ENCODE measurements around the gene STK32B.

The STK32B gene

GRCh38 chr4:5460106-5460801 lies 409.0 kb downstream of the STK32B start:
- no peaks in the 10 kb centered on the region for H3K36me3 ChIP-seq (ENCODE audit: insufficient read depth, low read depth, low read length)
- no peaks in the 10 kb centered on the region for H3K9me3 ChIP-seq (ENCODE audit: insufficient read depth, low read depth, low read length)
- no peak overlapping the region for H3K9ac ChIP-seq (ENCODE audit: low read depth, low read length)
- H3K27me3 ChIP-seq (ENCODE audit: insufficient read depth, low read length), result no peaks in the 10 kb centered on the region
- H3K4me3 ChIP-seq (ENCODE audit: low read length), result no peak overlapping the region
- H3K27ac ChIP-seq (ENCODE audit: low read length), result no peak overlapping the region
- H3K4me1 ChIP-seq (ENCODE audit: insufficient read depth, low read length), result no peaks in the 10 kb centered on the region

- Histone ChIP-seq H3K4me1 (ENCODE audit: insufficient read depth, low read length) (no peaks in the 10 kb centered on the region), H3K4me3 (ENCODE audit: low read length) (no peak overlapping the region), H3K9ac (ENCODE audit: low read depth, low read length) (no peak overlapping the region), H3K9me3 (ENCODE audit: insufficient read depth, low read depth, low read length) (no peaks in the 10 kb centered on the region), H3K36me3 (ENCODE audit: insufficient read depth, low read depth, low read length) (no peaks in the 10 kb centered on the region), H3K27ac (ENCODE audit: low read length) (no peak overlapping the region), H3K27me3 (ENCODE audit: insufficient read depth, low read length) (no peaks in the 10 kb centered on the region)
Observed at GRCh38 chr4:5461477-5461876, 410.2 kb downstream of the STK32B start.

- no peak overlapping the region for H3K4me3 ChIP-seq (ENCODE audit: low read length)
Observed at GRCh38 chr4:5462254-5462835, 411.1 kb downstream of the STK32B start.

GRCh38 chr4:5462896-5463295 lies 411.6 kb downstream of the STK32B start:
- no peak overlapping the region for H3K27ac ChIP-seq (ENCODE audit: low read length)
- H3K4me3 ChIP-seq (ENCODE audit: low read length), result no peak overlapping the region
- H3K4me1 ChIP-seq (ENCODE audit: insufficient read depth, low read length), result no peaks in the 10 kb centered on the region
- no peak overlapping the region for H3K9ac ChIP-seq (ENCODE audit: low read depth, low read length)
- no peaks in the 10 kb centered on the region for H3K9me3 ChIP-seq (ENCODE audit: insufficient read depth, low read depth, low read length)
- no peaks in the 10 kb centered on the region for H3K36me3 ChIP-seq (ENCODE audit: insufficient read depth, low read depth, low read length)
- no peaks in the 10 kb centered on the region for H3K27me3 ChIP-seq (ENCODE audit: insufficient read depth, low read length)

More at GRCh38 chr4:5462254-5462835, 411.1 kb downstream of the STK32B start:
- Histone ChIP-seq H3K9me3 (ENCODE audit: insufficient read depth, low read depth, low read length) (no peaks in the 10 kb centered on the region), H3K27me3 (ENCODE audit: insufficient read depth, low read length) (no peaks in the 10 kb centered on the region), H3K27ac (ENCODE audit: low read length) (no peak overlapping the region), H3K36me3 (ENCODE audit: insufficient read depth, low read depth, low read length) (no peaks in the 10 kb centered on the region), H3K9ac (ENCODE audit: low read depth, low read length) (no peak overlapping the region), H3K4me1 (ENCODE audit: insufficient read depth, low read length) (no peaks in the 10 kb centered on the region)

- H3K27me3 ChIP-seq (ENCODE audit: insufficient read depth, low read length), result no peaks in the 10 kb centered on the region
- no peaks in the 10 kb centered on the region for H3K9me3 ChIP-seq (ENCODE audit: insufficient read depth, low read depth, low read length)
- H3K27ac ChIP-seq (ENCODE audit: low read length), result no peak overlapping the region
- H3K4me1 ChIP-seq (ENCODE audit: insufficient read depth, low read length), result no peaks in the 10 kb centered on the region
- H3K36me3 ChIP-seq (ENCODE audit: insufficient read depth, low read depth, low read length), result no peaks in the 10 kb centered on the region
- no peak overlapping the region for H3K4me3 ChIP-seq (ENCODE audit: low read length)
- H3K9ac ChIP-seq (ENCODE audit: low read depth, low read length), result no peak overlapping the region
Observed at GRCh38 chr4:5463361-5463760, 412.1 kb downstream of the STK32B start.

- H3K27ac ChIP-seq (ENCODE audit: low read length), result no peak overlapping the region
- no peak overlapping the region for H3K4me3 ChIP-seq (ENCODE audit: low read length)
- H3K27me3 ChIP-seq (ENCODE audit: insufficient read depth, low read length), result no peaks in the 10 kb centered on the region
- no peaks in the 10 kb centered on the region for H3K4me1 ChIP-seq (ENCODE audit: insufficient read depth, low read length)
- no peaks in the 10 kb centered on the region for H3K36me3 ChIP-seq (ENCODE audit: insufficient read depth, low read depth, low read length)
- no peak overlapping the region for H3K9ac ChIP-seq (ENCODE audit: low read depth, low read length)
- H3K9me3 ChIP-seq (ENCODE audit: insufficient read depth, low read depth, low read length), result no peaks in the 10 kb centered on the region
Observed at GRCh38 chr4:5463936-5464650, 412.8 kb downstream of the STK32B start.

- Histone ChIP-seq H3K27ac (ENCODE audit: low read length) (no peak overlapping the region), H3K4me3 (ENCODE audit: low read length) (no peak overlapping the region), H3K27me3 (ENCODE audit: insufficient read depth, low read length) (no peaks in the 10 kb centered on the region), H3K9ac (ENCODE audit: low read depth, low read length) (no peak overlapping the region), H3K4me1 (ENCODE audit: insufficient read depth, low read length) (no peaks in the 10 kb centered on the region), H3K9me3 (ENCODE audit: insufficient read depth, low read depth, low read length) (no peaks in the 10 kb centered on the region), H3K36me3 (ENCODE audit: insufficient read depth, low read depth, low read length) (no peaks in the 10 kb centered on the region)
Observed at GRCh38 chr4:5465529-5465928, 414.2 kb downstream of the STK32B start.

- no peaks in the 10 kb centered on the region for H3K36me3 ChIP-seq (ENCODE audit: insufficient read depth, low read depth, low read length)
- no peak overlapping the region for H3K4me3 ChIP-seq (ENCODE audit: low read length)
- no peak overlapping the region for H3K27ac ChIP-seq (ENCODE audit: low read length)
- no peaks in the 10 kb centered on the region for H3K9me3 ChIP-seq (ENCODE audit: insufficient read depth, low read depth, low read length)
- H3K9ac ChIP-seq (ENCODE audit: low read depth, low read length), result no peak overlapping the region
- H3K4me1 ChIP-seq (ENCODE audit: insufficient read depth, low read length), result no peaks in the 10 kb centered on the region
- no peaks in the 10 kb centered on the region for H3K27me3 ChIP-seq (ENCODE audit: insufficient read depth, low read length)
Observed at GRCh38 chr4:5465956-5466355, 414.7 kb downstream of the STK32B start.

- Histone ChIP-seq H3K9ac (ENCODE audit: low read depth, low read length) (no peak overlapping the region), H3K4me3 (ENCODE audit: low read length) (no peak overlapping the region), H3K4me1 (ENCODE audit: insufficient read depth, low read length) (no peaks in the 10 kb centered on the region), H3K9me3 (ENCODE audit: insufficient read depth, low read depth, low read length) (no peaks in the 10 kb centered on the region), H3K27me3 (ENCODE audit: insufficient read depth, low read length) (no peaks in the 10 kb centered on the region), H3K36me3 (ENCODE audit: insufficient read depth, low read depth, low read length) (no peaks in the 10 kb centered on the region), H3K27ac (ENCODE audit: low read length) (no peak overlapping the region)
Observed at GRCh38 chr4:5467111-5467510, 415.8 kb downstream of the STK32B start.

- Histone ChIP-seq H3K27me3 (ENCODE audit: insufficient read depth, low read length) (no peaks in the 10 kb centered on the region), H3K4me1 (ENCODE audit: insufficient read depth, low read length) (no peaks in the 10 kb centered on the region), H3K9ac (ENCODE audit: low read depth, low read length) (no peak overlapping the region), H3K36me3 (ENCODE audit: insufficient read depth, low read depth, low read length) (no peaks in the 10 kb centered on the region), H3K27ac (ENCODE audit: low read length) (no peak overlapping the region), H3K4me3 (ENCODE audit: low read length) (no peak overlapping the region), H3K9me3 (ENCODE audit: insufficient read depth, low read depth, low read length) (no peaks in the 10 kb centered on the region)
Observed at GRCh38 chr4:5469151-5469775, 418.0 kb downstream of the STK32B start.

- no peaks in the 10 kb centered on the region for H3K9me3 ChIP-seq (ENCODE audit: insufficient read depth, low read depth, low read length)
- no peaks in the 10 kb centered on the region for H3K36me3 ChIP-seq (ENCODE audit: insufficient read depth, low read depth, low read length)
- no peaks in the 10 kb centered on the region for H3K27me3 ChIP-seq (ENCODE audit: insufficient read depth, low read length)
- no peaks in the 10 kb centered on the region for H3K4me1 ChIP-seq (ENCODE audit: insufficient read depth, low read length)
- no peak overlapping the region for H3K9ac ChIP-seq (ENCODE audit: low read depth, low read length)
- no peak overlapping the region for H3K4me3 ChIP-seq (ENCODE audit: low read length)
- no peak overlapping the region for H3K27ac ChIP-seq (ENCODE audit: low read length)
Observed at GRCh38 chr4:5469861-5470260, 418.6 kb downstream of the STK32B start.
